Trophoblast cell (in vitro differentiated cells and primary cell): ENCODE data around the gene RAB6B.

Source experiments
- DNase-seq, 2 donors: peaks; one replicate each; pipeline ENCODE4 v3.0.0-alpha.2; 2016
- H2AFZ ChIP-seq: 2 replicates; pipeline ENCODE4 v1.6.1; 2013; ENCODE audit warnings: low read length, moderate library complexity, mild to moderate bottlenecking; ENCODE audit not compliant: insufficient read depth, poor library complexity
- H2AK5ac ChIP-seq: 2 replicates; pipeline ENCODE4 v1.6.1; 2013; ENCODE audit warnings: mild to moderate bottlenecking, low read length
- H2BK120ac ChIP-seq: 2 replicates; pipeline ENCODE4 v1.6.1; 2013; ENCODE audit warnings: low read length, mild to moderate bottlenecking, moderate library complexity; ENCODE audit not compliant: insufficient read depth, poor library complexity
- H2BK12ac ChIP-seq: 2 replicates; pipeline ENCODE4 v1.6.1; 2013; ENCODE audit warnings: mild to moderate bottlenecking, low read length, moderate library complexity
- H2BK5ac ChIP-seq: 2 replicates; pipeline ENCODE4 v1.6.1; 2013; ENCODE audit warnings: low read length, low read depth, moderate library complexity, mild to moderate bottlenecking; ENCODE audit not compliant: poor library complexity
- H3K14ac ChIP-seq: 2 replicates; pipeline ENCODE4 v1.6.1; 2013; ENCODE audit warnings: mild to moderate bottlenecking, low read length
- H3K18ac ChIP-seq: 2 replicates; pipeline ENCODE4 v1.6.1; 2013; ENCODE audit warnings: mild to moderate bottlenecking, low read length
- H3K23ac ChIP-seq: 2 replicates; pipeline ENCODE4 v1.6.1; 2013; ENCODE audit warnings: low read length
- H3K27ac ChIP-seq: 2 replicates; pipeline ENCODE4 v1.5.1; 2013; ENCODE audit warnings: low read depth, mild to moderate bottlenecking, inconsistent platforms, low read length, moderate library complexity
- H3K27me3 ChIP-seq: 2 replicates; pipeline ENCODE4 v1.6.1; 2013; ENCODE audit warnings: inconsistent platforms, mild to moderate bottlenecking, low read length, moderate library complexity; ENCODE audit not compliant: insufficient read depth
- H3K36me3 ChIP-seq, 2 experiments: 1 replicate in 1 of 2; 2 replicates in 1 of 2; pipeline ENCODE4 v1.6.1; 2013; ENCODE audit warnings: low read length in 2 of 2, mild to moderate bottlenecking in 2 of 2, moderate library complexity in 1 of 2; ENCODE audit not compliant: insufficient read depth in 2 of 2, control insufficient read depth in 1 of 2
- H3K4ac ChIP-seq: 2 replicates; pipeline ENCODE4 v1.6.1; 2013; ENCODE audit warnings: low read depth, mild to moderate bottlenecking, low read length, moderate library complexity
- H3K4me1 ChIP-seq, 2 experiments: 1 replicate in 1 of 2; 2 replicates in 1 of 2; pipeline ENCODE4 v1.6.1; 2013; ENCODE audit warnings: low read length in 2 of 2, mild to moderate bottlenecking in 2 of 2, moderate library complexity in 1 of 2; ENCODE audit not compliant: insufficient read depth in 2 of 2, control insufficient read depth in 1 of 2
- H3K4me2 ChIP-seq: 2 replicates; pipeline ENCODE4 v1.6.1; 2013; ENCODE audit warnings: inconsistent platforms, mild to moderate bottlenecking, low read length, moderate library complexity
- H3K4me3 ChIP-seq: 2 replicates; pipeline ENCODE4 v1.5.1; 2013; ENCODE audit warnings: mild to moderate bottlenecking, low read depth, low read length, inconsistent platforms
- H3K79me1 ChIP-seq: one replicate; pipeline ENCODE4 v1.6.1; 2013; ENCODE audit warnings: low read length
- H3K79me2 ChIP-seq: 2 replicates; pipeline ENCODE4 v1.6.1; 2013; ENCODE audit warnings: low read length, mild to moderate bottlenecking; ENCODE audit not compliant: control insufficient read depth, insufficient read depth, poor library complexity
- H3K9ac ChIP-seq: 2 replicates; pipeline ENCODE4 v1.6.1; 2013; ENCODE audit warnings: mild to moderate bottlenecking, low read length
- H3K9me3 ChIP-seq: 2 replicates; pipeline ENCODE4 v1.6.1; 2013; ENCODE audit warnings: low read depth, mild to moderate bottlenecking, control low read depth, inconsistent platforms, low read length; ENCODE audit not compliant: insufficient read depth
- H4K12ac ChIP-seq: 2 replicates; pipeline ENCODE4 v1.6.1; 2013; ENCODE audit warnings: low read depth, mild to moderate bottlenecking, low read length, moderate library complexity
- H4K8ac ChIP-seq: 2 replicates; pipeline ENCODE4 v1.6.1; 2013; ENCODE audit warnings: low read depth, mild to moderate bottlenecking, low read length, moderate library complexity
- H4K91ac ChIP-seq: one replicate; pipeline ENCODE4 v1.6.1; 2013; ENCODE audit warnings: low read depth, mild to moderate bottlenecking, low read length, moderate library complexity
- WGBS: extraction: QIAGEN DNeasy Blood & Tissue Kit; methylation state at CpG from one replicate; pipeline ENCODE4 v1.1.7; 2013; ENCODE audit warnings: missing lambda C conversion rate; ENCODE audit not compliant: insufficient read length, insufficient coverage; ENCODE audit errors: extremely low coverage; 5-methylcytosine and 5-hydroxymethylcytosine counted together

The RAB6B gene

DNA sequence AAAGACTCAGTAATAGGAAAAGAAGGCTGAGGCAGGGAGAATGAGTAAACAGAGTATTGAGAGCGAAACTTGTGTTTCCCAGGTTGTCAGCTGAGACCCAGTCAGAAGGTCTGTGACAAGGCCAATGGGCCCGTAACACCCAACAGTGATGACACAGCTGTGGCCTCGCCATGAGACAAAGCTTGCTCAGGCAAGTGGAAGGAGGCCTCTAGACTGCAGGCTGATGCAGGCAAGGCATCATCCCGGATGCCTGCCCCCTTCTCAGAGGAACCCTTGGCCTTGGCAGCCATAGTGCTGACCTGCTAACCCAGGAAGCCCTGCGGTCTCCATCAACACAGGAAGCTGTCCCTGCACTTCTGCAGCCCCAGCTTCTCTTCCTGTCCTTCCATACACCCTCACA, 15.4 kb downstream of the RAB6B start:
- Histone ChIP-seq H4K12ac (no peak overlapping the region), H4K8ac (no peak overlapping the region), H3K14ac (no peak overlapping the region), H3K9ac (no peak overlapping the region), H3K9me3 (peaks cover 4% of the 10 kb centered on the region), H4K91ac (no peak overlapping the region), H3K4me3 (no peak overlapping the region), H3K23ac (no peak overlapping the region), H3K79me2 (no peaks in the 10 kb centered on the region), H3K27me3 (no peaks in the 10 kb centered on the region), H2AK5ac (no peak overlapping the region), H2AFZ (no peak overlapping the region), H3K4ac (no peak overlapping the region), H3K27ac (no peak overlapping the region), H3K4me1 (peaks cover 0 to 2% of the 10 kb centered on the region in 2 experiments), H2BK12ac (no peak overlapping the region), H3K18ac (no peak overlapping the region), H3K79me1 (no peaks in the 10 kb centered on the region), H3K4me2 (no peak overlapping the region), H2BK5ac (no peak overlapping the region), H2BK120ac (no peak overlapping the region), H3K36me3 (no peaks in the 10 kb centered on the region)
- no peak for DNase-seq
- no CpG with 5 or more reads among the region's 5 CpGs for WGBS

- Histone ChIP-seq H3K27ac (no peak overlapping the region), H2BK120ac (no peak overlapping the region), H3K4ac (no peak overlapping the region), H3K4me1 (peaks cover 0 to 2% of the 10 kb centered on the region in 2 experiments), H4K8ac (no peak overlapping the region), H2AFZ (no peak overlapping the region), H3K4me3 (no peak overlapping the region), H3K23ac (no peak overlapping the region), H4K12ac (no peak overlapping the region), H3K27me3 (no peaks in the 10 kb centered on the region), H3K79me1 (no peaks in the 10 kb centered on the region), H3K14ac (no peak overlapping the region), H3K18ac (no peak overlapping the region), H3K9me3 (peaks cover 4% of the 10 kb centered on the region), H2BK5ac (no peak overlapping the region), H2BK12ac (no peak overlapping the region), H3K79me2 (no peaks in the 10 kb centered on the region), H2AK5ac (no peak overlapping the region), H3K36me3 (no peaks in the 10 kb centered on the region), H3K4me2 (no peak overlapping the region), H3K9ac (no peak overlapping the region), H4K91ac (no peak overlapping the region)
- no CpG with 5 or more reads among the region's 3 CpGs for WGBS
- no peak for DNase-seq
Observed at GRCh38 chr3:133878518-133878917, 17.2 kb downstream of the RAB6B start.

GRCh38 chr3:133877221-133877620, 18.5 kb downstream of the RAB6B start:
- DNase-seq: no peak
- H3K4ac ChIP-seq: no peak overlapping the region
- H3K4me2 ChIP-seq: no peak overlapping the region
- H2BK120ac ChIP-seq: no peak overlapping the region
- no peak overlapping the region for H3K4me3 ChIP-seq
- H4K12ac ChIP-seq: no peak overlapping the region
- H2BK12ac ChIP-seq: no peak overlapping the region
- H3K79me1 ChIP-seq: no peaks in the 10 kb centered on the region
- H3K36me3 ChIP-seq: no peaks in the 10 kb centered on the region
- no peak overlapping the region for H2AFZ ChIP-seq
- H3K79me2 ChIP-seq: no peaks in the 10 kb centered on the region
- H2AK5ac ChIP-seq: no peak overlapping the region
- no peak overlapping the region for H2BK5ac ChIP-seq
- peaks cover 4% of the 10 kb centered on the region for H3K9me3 ChIP-seq
- no peak overlapping the region for H3K18ac ChIP-seq
- no CpG with 5 or more reads among the region's 2 CpGs for WGBS
- peaks cover 0 to under 1% of the 10 kb centered on the region in 2 experiments for H3K4me1 ChIP-seq
- no peak overlapping the region for H3K27ac ChIP-seq
- no peak overlapping the region for H4K91ac ChIP-seq
- H3K9ac ChIP-seq: no peak overlapping the region
- H3K27me3 ChIP-seq: no peaks in the 10 kb centered on the region
- H4K8ac ChIP-seq: no peak overlapping the region
- H3K14ac ChIP-seq: no peak overlapping the region
- no peak overlapping the region for H3K23ac ChIP-seq

DNA sequence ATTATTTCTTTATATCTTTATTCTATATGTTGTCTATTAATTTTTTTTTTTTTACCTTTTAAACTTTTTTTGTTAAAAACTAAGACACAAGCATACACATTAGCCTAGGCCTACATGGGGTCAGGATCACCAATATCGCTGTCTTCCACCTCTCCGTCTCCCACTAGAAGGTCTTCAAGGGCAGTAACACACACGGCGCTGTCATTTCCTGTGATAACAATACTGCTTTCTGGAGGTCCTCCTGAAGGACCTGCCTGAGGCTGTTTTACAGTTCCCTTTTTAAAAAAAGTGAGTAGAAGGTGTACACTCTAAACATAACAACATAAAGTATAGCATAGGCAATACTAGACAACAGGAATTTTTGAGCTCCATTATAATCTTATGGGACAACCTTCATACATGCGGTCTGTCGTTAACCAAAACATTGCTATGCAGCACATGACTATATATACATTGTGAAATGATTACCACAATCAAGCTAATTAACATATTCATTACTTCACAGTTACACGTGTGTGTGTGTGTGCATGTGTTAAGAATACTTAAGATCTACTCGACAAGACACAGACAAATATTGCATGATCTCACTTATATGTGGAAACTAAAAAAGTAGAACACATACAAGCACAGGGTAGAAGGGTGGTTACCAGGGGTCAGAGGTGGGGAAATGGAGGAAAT, 20.8 kb downstream of the RAB6B start:
- Histone ChIP-seq H3K4me3 (no peak overlapping the region), H2BK5ac (no peak overlapping the region), H3K4ac (no peak overlapping the region), H3K9me3 (no peaks in the 10 kb centered on the region), H2BK120ac (no peak overlapping the region), H2BK12ac (no peak overlapping the region), H2AK5ac (no peak overlapping the region), H3K4me1 (no peaks in the 10 kb centered on the region), H3K9ac (no peak overlapping the region), H3K23ac (no peak overlapping the region), H3K27me3 (no peaks in the 10 kb centered on the region), H4K8ac (no peak overlapping the region), H3K79me2 (no peaks in the 10 kb centered on the region), H3K4me2 (no peak overlapping the region), H3K18ac (no peak overlapping the region), H3K27ac (no peak overlapping the region), H2AFZ (no peak overlapping the region), H3K36me3 (no peaks in the 10 kb centered on the region), H3K14ac (no peak overlapping the region), H3K79me1 (no peaks in the 10 kb centered on the region), H4K12ac (no peak overlapping the region), H4K91ac (no peak overlapping the region)
- no CpG with 5 or more reads among the region's 8 CpGs for WGBS
- no peak for DNase-seq
